PC-9 (cell line): Measurements from ENCODE around the gene RASAL2. TPM values are rescaled to one million over a fixed set of nuclear protein-coding genes. Genes with fewer than 3 reads are reported as not detected.

Source experiments
- BruUV-seq: library from RNA; stranded (reverse); fragments of 400-500 nt; replicated peaks from 2 replicates; lab custom pipeline; 2021; lab: Mats Ljungman, UMichigan
- CTCF ChIA-PET: fragments of 300-600 bp; sonication (Branson Sonifier 250); formaldehyde crosslinking; loops from one replicate; lab custom pipeline; 2022; ENCODE audit warnings: antibody characterized with exemption; lab: Charles Lee
- POLR2A ChIA-PET: fragments of 300-600 bp; sonication (Branson Sonifier 250); formaldehyde crosslinking; loops from one replicate; lab custom pipeline; 2022; ENCODE audit warnings: antibody characterized with exemption; ENCODE audit not compliant: unreplicated experiment; lab: Charles Lee
- DNase-seq, 2 experiments: peaks; one replicate each; pipeline versions ENCODE4 v3.0.0 to v3.0.0-alpha.2; 2015 to 2022; ENCODE audit warnings: mixed read lengths in 1 of 2
- H2AFZ ChIP-seq: fragments of 200-600 bp; sonication (generic); 2 replicates; pipeline ENCODE4 v1.8.1; 2017; ENCODE audit warnings: antibody characterized with exemption
- H3F3A ChIP-seq: fragments of 200-600 bp; sonication (generic); 2 replicates; pipeline ENCODE4 v1.8.1; 2017; ENCODE audit warnings: antibody characterized with exemption, mild to moderate bottlenecking, low read depth; ENCODE audit not compliant: insufficient read depth
- H3K27ac ChIP-seq: fragments of 200-600 bp; sonication (generic); 2 replicates; pipeline ENCODE4 v1.6.1; 2016; ENCODE audit warnings: mixed run types
- H3K27me3 ChIP-seq: fragments of 200-600 bp; sonication (generic); 2 replicates; pipeline ENCODE4 v1.6.1; 2016; ENCODE audit warnings: low read depth, mixed run types; ENCODE audit not compliant: insufficient read depth
- H3K36me3 ChIP-seq: fragments of 200-600 bp; sonication (generic); 2 replicates; pipeline ENCODE4 v1.6.1; 2016; ENCODE audit warnings: low read depth, mixed run types
- H3K4me1 ChIP-seq: fragments of 200-600 bp; sonication (generic); replicated peaks from 2 replicates; pipeline ENCODE4 v1.6.1; 2016; ENCODE audit warnings: mixed run types; ENCODE audit not compliant: insufficient read depth
- H3K4me2 ChIP-seq: fragments of 200-600 bp; sonication (generic); 2 replicates; pipeline ENCODE4 v1.6.1; 2017; ENCODE audit warnings: mixed run types
- H3K4me3 ChIP-seq: fragments of 200-600 bp; sonication (generic); 2 replicates; pipeline ENCODE4 v1.6.1; 2016; ENCODE audit warnings: mixed run types
- H3K79me2 ChIP-seq: fragments of 200-600 bp; sonication (generic); 2 replicates; pipeline ENCODE4 v1.6.1; 2017; ENCODE audit warnings: low read depth, mixed run types
- H3K9me2 ChIP-seq: fragments of 200-600 bp; sonication (generic); 2 replicates; pipeline ENCODE4 v1.8.1; 2017; ENCODE audit warnings: mild to moderate bottlenecking; ENCODE audit not compliant: insufficient read depth
- H3K9me3 ChIP-seq: fragments of 200-600 bp; sonication (generic); 2 replicates; pipeline ENCODE4 v1.8.1; 2016; ENCODE audit warnings: low read depth; ENCODE audit not compliant: insufficient read depth
- H4K20me1 ChIP-seq: fragments of 200-600 bp; sonication (generic); 2 replicates; pipeline ENCODE4 v1.8.1; 2017; ENCODE audit not compliant: insufficient read depth
- EZH2 ChIP-seq: fragments of 200-600 bp; sonication (generic); IDR thresholded peaks from 2 replicates; pipeline ENCODE4 v1.8.0; 2017; ENCODE audit warnings: antibody characterized with exemption, low read depth
- intact Hi-C: fragments of 100-400 bp; cut with micrococcal nuclease; formaldehyde crosslinking; loops from one replicate; pipeline ENCODE4 v1.10.0; 2022; ENCODE audit not compliant: unreplicated experiment
- total RNA-seq: library from RNA; stranded (reverse); gene quantifications from 2 replicates; pipeline ENCODE4 v1.2.3, GENCODE V29; 2021
- TF ChIP-seq, protein P1 (sequence below): fragments of 200-600 bp; sonication (generic); conservative IDR thresholded peaks from 2 replicates; pipeline ENCODE4 v1.6.1; 2017; ENCODE audit warnings: mixed run types, antibody characterized with exemption, mild to moderate bottlenecking, moderate library complexity

The RASAL2 gene
- total RNA-seq, 1 experiment from 2014 or later, result 54.1 TPM

DNA sequence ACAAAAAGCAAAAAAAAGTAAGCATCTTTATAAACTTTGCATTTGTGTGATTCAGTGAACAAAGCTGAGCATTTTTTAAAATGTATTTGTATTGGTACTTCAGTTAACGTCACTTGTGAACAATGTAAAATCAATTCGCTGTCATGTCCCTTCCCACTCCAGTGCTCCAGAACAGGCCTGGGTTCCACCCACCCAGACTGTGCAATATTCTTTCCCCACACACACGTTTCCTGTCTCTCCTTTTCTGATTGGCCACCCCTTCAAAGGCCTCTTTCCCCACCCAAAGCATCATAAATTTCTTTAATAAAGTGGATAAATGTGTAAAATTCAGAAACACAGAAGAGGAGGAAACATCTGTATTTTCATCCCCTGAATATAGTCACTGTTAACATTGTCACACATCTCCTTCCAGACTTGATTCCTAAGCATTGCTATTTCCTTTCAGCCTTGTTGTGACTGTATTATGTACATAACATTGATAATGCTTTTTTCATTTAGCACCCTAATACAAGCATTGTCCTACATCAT lies 390.9 kb downstream of the RASAL2 start:
- CTCF ChIA-PET, result no interaction called here
- Histone ChIP-seq H4K20me1 (no peaks in the 10 kb centered on the region), H3K9me2 (no peaks in the 10 kb centered on the region), H3K79me2 (no peaks in the 10 kb centered on the region), H3K36me3 (no peaks in the 10 kb centered on the region), H3K27me3 (no peaks in the 10 kb centered on the region), H3K27ac (no peak overlapping the region), H3K4me2 (no peak overlapping the region), H3K4me3 (no peak overlapping the region), H3K9me3 (no peaks in the 10 kb centered on the region), H3K4me1 (no peaks in the 10 kb centered on the region), H2AFZ (no peak overlapping the region), H3F3A (no peaks in the 10 kb centered on the region)
- DNase-seq, result no peak
- BruUV-seq, result no TSS peak
- POLR2A ChIA-PET, result no interaction called here
- TF ChIP-seq, protein P1, sequence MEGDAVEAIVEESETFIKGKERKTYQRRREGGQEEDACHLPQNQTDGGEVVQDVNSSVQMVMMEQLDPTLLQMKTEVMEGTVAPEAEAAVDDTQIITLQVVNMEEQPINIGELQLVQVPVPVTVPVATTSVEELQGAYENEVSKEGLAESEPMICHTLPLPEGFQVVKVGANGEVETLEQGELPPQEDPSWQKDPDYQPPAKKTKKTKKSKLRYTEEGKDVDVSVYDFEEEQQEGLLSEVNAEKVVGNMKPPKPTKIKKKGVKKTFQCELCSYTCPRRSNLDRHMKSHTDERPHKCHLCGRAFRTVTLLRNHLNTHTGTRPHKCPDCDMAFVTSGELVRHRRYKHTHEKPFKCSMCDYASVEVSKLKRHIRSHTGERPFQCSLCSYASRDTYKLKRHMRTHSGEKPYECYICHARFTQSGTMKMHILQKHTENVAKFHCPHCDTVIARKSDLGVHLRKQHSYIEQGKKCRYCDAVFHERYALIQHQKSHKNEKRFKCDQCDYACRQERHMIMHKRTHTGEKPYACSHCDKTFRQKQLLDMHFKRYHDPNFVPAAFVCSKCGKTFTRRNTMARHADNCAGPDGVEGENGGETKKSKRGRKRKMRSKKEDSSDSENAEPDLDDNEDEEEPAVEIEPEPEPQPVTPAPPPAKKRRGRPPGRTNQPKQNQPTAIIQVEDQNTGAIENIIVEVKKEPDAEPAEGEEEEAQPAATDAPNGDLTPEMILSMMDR, result no peak
- TF ChIP-seq EZH2, result no peak
- intact Hi-C loops, result no loop called here

DNA sequence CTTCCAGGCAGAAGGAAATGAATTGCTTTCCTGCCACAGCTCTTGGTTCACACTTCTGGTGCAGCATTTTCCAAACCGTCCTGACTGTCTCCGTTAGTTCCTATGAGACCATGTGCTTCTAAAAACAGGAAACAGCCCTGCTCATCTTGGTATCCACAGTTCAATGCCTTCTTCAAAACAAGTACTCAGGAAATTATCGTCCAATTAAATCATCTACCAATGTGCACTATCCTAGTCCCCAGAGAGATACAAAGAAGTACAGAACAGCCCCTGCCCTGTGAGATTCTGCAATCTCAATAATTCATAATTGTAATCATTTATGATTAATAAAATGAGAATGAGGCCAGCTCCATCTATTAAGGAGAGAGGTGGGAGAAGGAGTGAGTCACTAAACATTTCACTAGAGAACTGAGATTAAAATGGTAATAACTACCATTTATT lies 391.7 kb downstream of the RASAL2 start:
- intact Hi-C loops, result no loop called here
- Histone ChIP-seq H3K9me2 (no peaks in the 10 kb centered on the region), H3K4me1 (no peaks in the 10 kb centered on the region), H3K36me3 (no peaks in the 10 kb centered on the region), H3K4me2 (no peak overlapping the region), H3K4me3 (no peak overlapping the region), H3K27ac (no peak overlapping the region), H2AFZ (no peak overlapping the region), H3K27me3 (no peaks in the 10 kb centered on the region), H3K79me2 (no peaks in the 10 kb centered on the region), H3F3A (no peaks in the 10 kb centered on the region), H3K9me3 (no peaks in the 10 kb centered on the region), H4K20me1 (no peaks in the 10 kb centered on the region)
- ChIA-PET POLR2A (no interaction called here), CTCF (no interaction called here)
- no TSS peak for BruUV-seq
- no peak for TF ChIP-seq EZH2
- TF ChIP-seq, protein P1, result no peak
- DNase-seq, result no peak

DNA sequence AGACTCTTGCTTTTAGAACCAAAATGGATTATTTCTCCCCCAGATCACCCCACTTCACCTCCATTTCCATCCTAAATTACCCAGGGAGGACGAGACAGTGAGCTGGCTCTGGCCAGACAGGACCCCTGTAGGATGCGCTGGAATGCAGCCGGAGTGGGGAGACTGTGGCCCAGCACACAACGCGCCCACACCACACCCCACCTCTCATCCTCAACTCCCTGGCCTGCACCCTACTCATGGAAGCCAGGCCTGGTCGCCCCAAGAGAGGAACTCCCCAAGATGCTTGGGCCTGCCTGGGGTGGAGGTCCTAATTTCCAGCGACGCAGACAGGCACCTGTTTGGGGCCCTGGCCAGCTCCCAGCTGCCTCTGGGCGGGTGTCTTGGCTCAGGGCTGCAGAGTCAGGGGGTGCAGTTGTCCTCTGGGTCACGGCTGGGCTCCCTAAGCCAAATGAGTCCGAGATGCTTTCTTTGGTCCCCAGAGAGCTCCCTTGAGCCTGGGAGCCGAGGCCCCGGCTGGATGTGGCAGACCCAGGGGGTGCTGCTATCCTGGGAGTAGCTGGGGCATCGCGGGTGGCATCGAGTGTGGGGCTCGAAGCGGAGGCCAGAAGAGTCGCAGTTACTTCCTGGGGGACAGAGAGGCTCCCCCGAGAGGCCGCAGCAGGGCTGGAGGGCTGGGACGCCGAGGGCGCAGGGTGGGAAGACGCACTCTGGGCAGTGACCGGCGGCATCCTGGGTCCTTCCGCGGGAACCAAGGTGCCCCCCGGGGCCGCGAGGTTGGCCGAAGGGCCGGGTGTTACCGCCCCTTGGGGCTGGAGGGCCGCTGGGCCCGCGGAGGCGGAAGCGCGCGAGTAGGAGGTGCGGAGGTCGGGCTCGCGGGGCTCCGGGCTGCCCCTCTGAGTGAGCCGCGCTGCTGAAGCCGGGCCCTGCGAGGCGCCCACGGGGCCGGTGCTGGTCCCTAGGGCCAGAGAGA lies 392.5 kb downstream of the RASAL2 start:
- Histone ChIP-seq H3K4me3 (no peak overlapping the region), H3K4me1 (no peaks in the 10 kb centered on the region), H3F3A (no peaks in the 10 kb centered on the region), H3K79me2 (no peaks in the 10 kb centered on the region), H3K9me3 (no peaks in the 10 kb centered on the region), H3K9me2 (no peaks in the 10 kb centered on the region), H4K20me1 (no peaks in the 10 kb centered on the region), H3K27me3 (no peaks in the 10 kb centered on the region), H3K36me3 (no peaks in the 10 kb centered on the region), H3K4me2 (no peak overlapping the region), H2AFZ (no peak overlapping the region), H3K27ac (no peak overlapping the region)
- ChIA-PET CTCF (no interaction called here), POLR2A (no interaction called here)
- DNase-seq, result no peak
- no TSS peak for BruUV-seq
- no peak for TF ChIP-seq EZH2
- TF ChIP-seq, protein P1, result no peak
- intact Hi-C loops, result no loop called here
